NCI-H69 (cell line): ENCODE measurements around the gene NCF1.
"Not testable (repeated sequence)": the region's sequence is repeated elsewhere in the genome, so short reads cannot be mapped to it uniquely, and the experiment has no call there.

Source experiments
- DNase-seq: peaks from one replicate; lab custom pipeline; 2025; lab: John Stamatoyannopoulos, UW

The NCF1 gene

GRCh38 chr7:74773760-74774750 lies at the start of gene NCF1:
Gene NCF1 (plus strand): TSS chr7:74774011. CDS start chr7:74774032, 21 bp downstream.
- DNase-seq: not testable (repeated sequence)

GRCh38 chr7:74725840-74726239 lies 48.0 kb upstream of the NCF1 start:
- peak; percentile 13 for DNase-seq

- no peak for DNase-seq
Observed at GRCh38 chr7:74726309-74727101, 47.3 kb upstream of the NCF1 start.

GRCh38 chr7:74728686-74729085 lies 45.1 kb upstream of the NCF1 start:
- DNase-seq: not testable (repeated sequence)

- not testable (repeated sequence) for DNase-seq
Observed at GRCh38 chr7:74730186-74730585, 43.6 kb upstream of the NCF1 start.

- DNase-seq: not testable (repeated sequence)
Observed at GRCh38 chr7:74739974-74740703, 33.7 kb upstream of the NCF1 start.

- DNase-seq: not testable (repeated sequence)
Observed at GRCh38 chr7:74743936-74744557, 29.8 kb upstream of the NCF1 start.

GRCh38 chr7:74753921-74754482 lies 19.8 kb upstream of the NCF1 start:
- not testable (repeated sequence) for DNase-seq

GRCh38 chr7:74756673-74757072 lies 17.1 kb upstream of the NCF1 start:
- DNase-seq: not testable (repeated sequence)

- not testable (repeated sequence) for DNase-seq
Observed at GRCh38 chr7:74758268-74758667, 15.5 kb upstream of the NCF1 start.

GRCh38 chr7:74758982-74759381 lies 14.8 kb upstream of the NCF1 start:
- not testable (repeated sequence) for DNase-seq

- not testable (repeated sequence) for DNase-seq
Observed at GRCh38 chr7:74765205-74765918, 8.4 kb upstream of the NCF1 start.

GRCh38 chr7:74766509-74766908 lies 7.3 kb upstream of the NCF1 start:
- DNase-seq: not testable (repeated sequence)

GRCh38 chr7:74766991-74767390 lies 6.8 kb upstream of the NCF1 start:
- DNase-seq: not testable (repeated sequence)

GRCh38 chr7:74770062-74770461 lies 3.7 kb upstream of the NCF1 start:
- DNase-seq: not testable (repeated sequence)

GRCh38 chr7:74772093-74772492 lies 1.7 kb upstream of the NCF1 start:
- not testable (repeated sequence) for DNase-seq

- DNase-seq: not testable (repeated sequence)
Observed at GRCh38 chr7:74775111-74775510, 1.3 kb downstream of the NCF1 start.

GRCh38 chr7:74779053-74779452 lies 5.2 kb downstream of the NCF1 start:
- DNase-seq: not testable (repeated sequence)

- not testable (repeated sequence) for DNase-seq
Observed at GRCh38 chr7:74781746-74782145, 7.9 kb downstream of the NCF1 start.

- DNase-seq: not testable (repeated sequence)
Observed at GRCh38 chr7:74783595-74783994, 9.8 kb downstream of the NCF1 start.
